H1 (cell line): ENCODE data around the gene OR11L1. TPM values are rescaled to one million over a fixed set of nuclear protein-coding genes. Genes with fewer than 3 reads are reported as not detected.

ENCODE experiments used
- CTCF ChIA-PET: fragments of 300-600 bp; sonication (Branson Sonifier 250); formaldehyde crosslinking; loops from one replicate; lab custom pipeline; 2021; ENCODE audit not compliant: partially characterized antibody; lab: Charles Lee
- POLR2A ChIA-PET: fragments of 300-600 bp; sonication (Branson Sonifier 250); formaldehyde crosslinking; loops from one replicate; lab custom pipeline; 2021; ENCODE audit warnings: inconsistent platforms; ENCODE audit not compliant: partially characterized antibody; lab: Charles Lee
- DNase-seq, 2 experiments: peaks; one replicate each; pipeline versions ENCODE4 v3.0.0 to v3.0.0-alpha.2; 2010 to 2022; ENCODE audit warnings: low spot score in 2 of 2, low read depth in 1 of 2, mixed read lengths in 1 of 2
- FAIRE-seq: peaks from 2 replicates; lab custom pipeline; 2011; peaks lifted over from hg19 to GRCh38; lab: Jason Lieb, UNC
- H2AFZ ChIP-seq: 2 replicates; pipeline ENCODE4 v1.8.1; 2012; ENCODE audit warnings: low read length, inconsistent platforms
- H2AK5ac ChIP-seq: 2 replicates; pipeline ENCODE4 v1.6.1; 2013; ENCODE audit warnings: low read depth, low read length
- H2BK120ac ChIP-seq: replicated peaks from 2 replicates; pipeline ENCODE3; 2013; ENCODE audit warnings: low read depth, low read length, inconsistent platforms
- H2BK12ac ChIP-seq: 2 replicates; pipeline ENCODE4 v1.6.1; 2013; ENCODE audit warnings: low read depth, low read length
- H2BK15ac ChIP-seq: 2 replicates; pipeline ENCODE4 v1.6.1; 2013; ENCODE audit warnings: low read length
- H2BK20ac ChIP-seq: 2 replicates; pipeline ENCODE4 v1.6.1; 2013; ENCODE audit warnings: low read length
- H2BK5ac ChIP-seq: 2 replicates; pipeline ENCODE4 v1.6.1; 2013; ENCODE audit warnings: low read depth, low read length
- H3K14ac ChIP-seq: 2 replicates; pipeline ENCODE4 v1.6.1; 2013; ENCODE audit warnings: inconsistent platforms; ENCODE audit not compliant: insufficient read length
- H3K18ac ChIP-seq: 2 replicates; pipeline ENCODE4 v1.6.1; 2013; ENCODE audit warnings: low read length; ENCODE audit errors: extremely low read depth
- H3K23ac ChIP-seq: 2 replicates; pipeline ENCODE4 v1.6.1; 2013; ENCODE audit warnings: inconsistent platforms; ENCODE audit not compliant: insufficient read length
- H3K23me2 ChIP-seq: 2 replicates; pipeline ENCODE4 v1.6.1; 2013; ENCODE audit warnings: low read depth, low read length
- H3K27ac ChIP-seq: 2 replicates; pipeline ENCODE4 v1.6.1; 2011; ENCODE audit warnings: low read depth, low read length, inconsistent platforms
- H3K27me3 ChIP-seq, 4 experiments: replicated peaks in 1 of 4; 1 replicate in 1 of 4; 2 replicates in 3 of 4; pipeline versions ENCODE4 v1.6.1 to v1.8.1; 2011 to 2013; ENCODE audit warnings: low read length in 3 of 4, mild to moderate bottlenecking in 3 of 4, inconsistent platforms in 2 of 4, mixed read lengths in 2 of 4, moderate library complexity in 1 of 4; ENCODE audit not compliant: control insufficient read depth in 3 of 4, insufficient read depth in 3 of 4; ENCODE audit errors: extremely low read depth in 1 of 4
- H3K36me3 ChIP-seq, 4 experiments: 2 replicates each; pipeline versions ENCODE4 v1.6.1 to v1.8.1; 2011 to 2013; ENCODE audit warnings: mild to moderate bottlenecking in 4 of 4, low read length in 3 of 4, moderate library complexity in 2 of 4, control low read depth in 1 of 4, inconsistent platforms in 1 of 4; ENCODE audit not compliant: insufficient read depth in 4 of 4, control insufficient read depth in 2 of 4
- H3K4ac ChIP-seq: replicated peaks from 2 replicates; pipeline ENCODE3; 2013; ENCODE audit warnings: low read length, low read depth, mixed read lengths, inconsistent platforms; ENCODE audit not compliant: insufficient read length
- H3K4me1 ChIP-seq, 4 experiments: replicated peaks in 1 of 4; 1 replicate in 1 of 4; 2 replicates in 3 of 4; pipeline versions ENCODE4 v1.6.1 to v1.8.1; 2011 to 2013; ENCODE audit warnings: low read length in 3 of 4, inconsistent platforms in 2 of 4, mixed read lengths in 1 of 4; ENCODE audit not compliant: insufficient read depth in 4 of 4, control insufficient read depth in 3 of 4
- H3K4me2 ChIP-seq, 2 experiments: 2 replicates each; pipeline versions ENCODE4 v1.6.1 to v1.8.1; 2011 to 2013; ENCODE audit warnings: low read depth in 2 of 2, low read length in 2 of 2, control low read depth in 1 of 2, inconsistent platforms in 1 of 2, mild to moderate bottlenecking in 1 of 2; ENCODE audit not compliant: insufficient read depth in 1 of 2
- H3K4me3 ChIP-seq, 4 experiments: fragments of 200-600, 300-600 bp in 1 of 4; sonication (generic), shearing (Covaris generic), sonication (Bioruptor Twin) in 1 of 4; 2 replicates each; pipeline versions ENCODE4 v1.5.1 to v1.8.1; 2011 to 2016; ENCODE audit warnings: low read length in 4 of 4, low read depth in 3 of 4, control low read depth in 2 of 4, inconsistent platforms in 2 of 4, mild to moderate bottlenecking in 2 of 4, mixed read lengths in 1 of 4, moderate library complexity in 1 of 4; ENCODE audit not compliant: insufficient read depth in 2 of 4; ENCODE audit errors: extremely low read depth in 1 of 4
- H3K56ac ChIP-seq: replicated peaks from 2 replicates; pipeline ENCODE3; 2013; ENCODE audit warnings: low read depth, mild to moderate bottlenecking, mixed read lengths, low read length, inconsistent platforms; ENCODE audit not compliant: insufficient read length
- H3K79me1 ChIP-seq: 2 replicates; pipeline ENCODE4 v1.6.1; 2013; ENCODE audit warnings: low read depth, low read length, control low read depth
- H3K79me2 ChIP-seq, 2 experiments: 2 replicates each; pipeline versions ENCODE4 v1.6.1 to v1.8.1; 2012 to 2013; ENCODE audit warnings: low read length in 2 of 2, mild to moderate bottlenecking in 2 of 2, inconsistent platforms in 1 of 2; ENCODE audit not compliant: insufficient read depth in 2 of 2, control insufficient read depth in 1 of 2
- H3K9ac ChIP-seq, 4 experiments: replicated peaks in 1 of 4; 1 replicate in 1 of 4; 2 replicates in 3 of 4; pipeline versions ENCODE4 v1.6.1 to v1.8.1; 2011 to 2013; ENCODE audit warnings: low read depth in 3 of 4, low read length in 3 of 4, control low read depth in 2 of 4, mild to moderate bottlenecking in 2 of 4, moderate library complexity in 2 of 4, inconsistent platforms in 1 of 4; ENCODE audit errors: extremely low read depth in 1 of 4
- H3K9me3 ChIP-seq, 2 experiments: 2 replicates each; pipeline versions ENCODE4 v1.6.1 to v1.8.1; 2012 to 2013; ENCODE audit warnings: mild to moderate bottlenecking in 2 of 2, moderate library complexity in 2 of 2, control low read depth in 1 of 2, inconsistent platforms in 1 of 2, low read depth in 1 of 2, low read length in 1 of 2, mixed read lengths in 1 of 2; ENCODE audit not compliant: insufficient read depth in 2 of 2
- H4K20me1 ChIP-seq, 2 experiments: replicated peaks in 1 of 2; 2 replicates each; pipeline versions ENCODE3 to v1.8.1; 2011 to 2013; ENCODE audit warnings: inconsistent platforms in 2 of 2, low read length in 2 of 2, mild to moderate bottlenecking in 1 of 2; ENCODE audit not compliant: insufficient read depth in 2 of 2, control insufficient read depth in 1 of 2
- H4K5ac ChIP-seq: 2 replicates; pipeline ENCODE4 v1.6.1; 2013; ENCODE audit warnings: low read length, low read depth, mixed read lengths, inconsistent platforms; ENCODE audit not compliant: insufficient read length
- H4K8ac ChIP-seq: 2 replicates; pipeline ENCODE4 v1.8.0; 2013; ENCODE audit warnings: mild to moderate bottlenecking, moderate library complexity, low read length, inconsistent platforms; ENCODE audit not compliant: insufficient read depth; ENCODE audit errors: extremely low read depth
- H4K91ac ChIP-seq: replicated peaks from 2 replicates; pipeline ENCODE3; 2013; ENCODE audit warnings: low read length, mixed read lengths, inconsistent platforms; ENCODE audit not compliant: insufficient read length
- CBX5 ChIP-seq: fragments of 300-800, 300-1000 bp; sonication (generic); IDR thresholded peaks from 2 replicates; pipeline ENCODE4 v1.7.1; 2016; ENCODE audit warnings: antibody characterized with exemption, low read length, low read depth
- CHD2 ChIP-seq: IDR thresholded peaks from 2 replicates; pipeline ENCODE4 v1.6.1; 2012; ENCODE audit warnings: low read length, improper control_type of control experiment
- CREB1 ChIP-seq: IDR thresholded peaks from 2 replicates; pipeline ENCODE4 v1.6.1; 2012; ENCODE audit warnings: inconsistent platforms
- CTCF ChIP-seq, 3 experiments: IDR thresholded peaks; 1 replicate in 2 of 3; 2 replicates in 1 of 3; pipeline versions ENCODE4 v1.5.1 to v1.6.1; 2011; ENCODE audit warnings: low read length in 3 of 3, mild to moderate bottlenecking in 3 of 3, inconsistent platforms in 2 of 3, low read depth in 1 of 3, moderate library complexity in 1 of 3; ENCODE audit not compliant: insufficient read depth in 1 of 3; ENCODE audit errors: control extremely low read depth in 1 of 3
- E2F6 ChIP-seq: IDR thresholded peaks from 2 replicates; pipeline ENCODE4 v1.6.1; 2012; ENCODE audit warnings: inconsistent platforms
- EP300 ChIP-seq, 2 experiments: IDR thresholded peaks; 1 replicate in 1 of 2; 2 replicates in 1 of 2; pipeline ENCODE4 v1.6.1; 2011 to 2012; ENCODE audit warnings: low read depth in 2 of 2, low read length in 2 of 2, mild to moderate bottlenecking in 2 of 2, borderline replicate concordance in 1 of 2, inconsistent platforms in 1 of 2, moderate library complexity in 1 of 2
- FOSL1 ChIP-seq: IDR thresholded peaks from 2 replicates; pipeline ENCODE4 v1.6.1; 2011; ENCODE audit warnings: mild to moderate bottlenecking, low read depth, low read length, moderate library complexity; ENCODE audit not compliant: insufficient read depth
- MAX ChIP-seq: IDR thresholded peaks from 2 replicates; pipeline ENCODE4 v1.6.1; 2012; ENCODE audit warnings: inconsistent platforms
- POLR2A ChIP-seq, 2 experiments: IDR thresholded peaks; 1 replicate in 1 of 2; 2 replicates in 1 of 2; pipeline ENCODE4 v1.6.1; 2011; ENCODE audit warnings: low read depth in 2 of 2, low read length in 2 of 2, mild to moderate bottlenecking in 2 of 2; ENCODE audit errors: control extremely low read depth in 1 of 2
- TAF7 ChIP-seq: optimal IDR thresholded peaks from 2 replicates; pipeline ENCODE3; 2011; ENCODE audit warnings: low read depth, mild to moderate bottlenecking, inconsistent platforms, low read length, moderate library complexity, borderline replicate concordance
- YY1 ChIP-seq: IDR thresholded peaks from 2 replicates; pipeline ENCODE4 v1.6.1; 2011; ENCODE audit warnings: low read depth, mild to moderate bottlenecking, low read length
- ZNF274 ChIP-seq: IDR thresholded peaks from 2 replicates; pipeline ENCODE4 v1.7.0; 2012; ENCODE audit warnings: low read length, borderline replicate concordance; ENCODE audit errors: extremely low read depth
- WGBS, 2 experiments: shearing (Covaris generic) in 1 of 2; methylation state at CpG; one replicate each; pipeline versions ENCODE4 v1.1.6 to v1.1.7; 2013 to 2015; ENCODE audit warnings: low lambda C conversion rate in 2 of 2, mixed read lengths in 2 of 2, inconsistent platforms in 1 of 2, low coverage in 1 of 2, missing lambda C conversion rate in 1 of 2; ENCODE audit not compliant: insufficient replicate concordance in 2 of 2, insufficient coverage in 1 of 2, insufficient read length in 1 of 2; ENCODE audit errors: extremely low coverage in 1 of 2, missing lambda C conversion rate in 1 of 2; 5-methylcytosine and 5-hydroxymethylcytosine counted together
- polyA plus RNA-seq, 7 experiments: library from polyadenylated mRNA; depleted of rRNA in 3 of 7; stranded (reverse) in 5 of 7; unstranded in 2 of 7; fragments of >200 nt in 5 of 7; fragments of 200-250 nt in 2 of 7; gene quantifications; 1 replicate in 5 of 7; 2 replicates in 1 of 7; 4 replicates in 1 of 7; pipeline versions ENCODE4 v1.2.1 to v1.2.3, GENCODE V29; 2011 to 2013; ENCODE audit warnings: missing spikeins in 2 of 7, mixed read lengths in 2 of 7
- total RNA-seq: library from RNA; stranded (reverse); fragmentation: NEBNext Ultra II Directional; extraction: Animal tissue kit (Norgen Biotek cat#: 25700); gene quantifications from 2 replicates; pipeline ENCODE4 v1.2.1, GENCODE V29; 2021

OR11L1 gene
- total and polyA plus RNA-seq, 2 of the 8 experiments (the other 6 are each of a cell fraction or from before 2014, with no cell fraction given): not detected

- Histone ChIP-seq H2BK5ac (no peak overlapping the region), H3K27ac (no peak overlapping the region), H4K20me1 (no peaks in the 10 kb centered on the region), H3K4ac (no peak overlapping the region), H3K27me3 (no peaks in the 10 kb centered on the region), H3K4me2 (no peak overlapping the region), H3K4me1 (peaks cover 0 to 5% (median 0%) of the 10 kb centered on the region in 4 experiments; a peak in 1 of 7 replicates), H2AFZ (no peak overlapping the region), H2BK120ac (no peak overlapping the region), H3K18ac (no peak overlapping the region), H4K8ac (no peak overlapping the region), H3K56ac (no peak overlapping the region), H3K9ac (no peak overlapping the region), H3K9me3 (peaks cover 59 to 90% of the 10 kb centered on the region in 2 experiments), H2BK20ac (no peak overlapping the region), H4K5ac (no peak overlapping the region), H3K4me3 (no peak overlapping the region), H4K91ac (no peak overlapping the region), H3K23ac (no peak overlapping the region), H3K79me1 (no peaks in the 10 kb centered on the region), H3K23me2 (no peaks in the 10 kb centered on the region), H2AK5ac (no peak overlapping the region), H2BK15ac (no peak overlapping the region), H3K14ac (no peak overlapping the region), H2BK12ac (no peak overlapping the region), H3K79me2 (no peaks in the 10 kb centered on the region), H3K36me3 (no peaks in the 10 kb centered on the region)
- 79% methylated on average over 7 of the region's 7 CpGs; no CpG with 5 or more reads in 1 of the 2 experiments for WGBS, 2 experiments
- DNase-seq: no peak
- POLR2A ChIA-PET: no interaction called here
- FAIRE-seq: no peak
- CTCF ChIA-PET: no interaction called here
- TF ChIP-seq CHD2 (no peak), YY1 (no peak), TAF7 (no peak), FOSL1 (no peak), CTCF (IDR thresholded peaks at IDR 0.05; ENCODE audit: control extremely low read depth in 1 of 3, insufficient read depth in 1 of 3, low read depth in 1 of 3, low read length in 3 of 3) (no peak), E2F6 (no peak), CBX5 (no peak), EP300 (IDR thresholded peaks at IDR 0.05; ENCODE audit: borderline replicate concordance in 1 of 2, low read depth in 2 of 2, low read length in 2 of 2) (no peak), CREB1 (no peak), MAX (no peak), ZNF274 (no peak), POLR2A (IDR thresholded peaks at IDR 0.05; ENCODE audit: control extremely low read depth in 1 of 2, low read depth in 2 of 2, low read length in 2 of 2) (no peak)
Observed at GRCh38 chr1:247848346-247848745, 6.7 kb upstream of the OR11L1 start.
